HG02763 (cell line): ENCODE data around the gene TBC1D22A.

Experiments
- ATAC-seq: cut with Tn5 transposase; IDR thresholded peaks from one replicate; pipeline ENCODE4 v1.9.1; 2021; ENCODE audit warnings: mild to moderate bottlenecking, moderate library complexity; ENCODE audit not compliant: unreplicated experiment

TBC1D22A gene

GRCh38 chr22:46871826-46872225 lies 109.4 kb downstream of the TBC1D22A start:
- no peak for ATAC-seq

DNA sequence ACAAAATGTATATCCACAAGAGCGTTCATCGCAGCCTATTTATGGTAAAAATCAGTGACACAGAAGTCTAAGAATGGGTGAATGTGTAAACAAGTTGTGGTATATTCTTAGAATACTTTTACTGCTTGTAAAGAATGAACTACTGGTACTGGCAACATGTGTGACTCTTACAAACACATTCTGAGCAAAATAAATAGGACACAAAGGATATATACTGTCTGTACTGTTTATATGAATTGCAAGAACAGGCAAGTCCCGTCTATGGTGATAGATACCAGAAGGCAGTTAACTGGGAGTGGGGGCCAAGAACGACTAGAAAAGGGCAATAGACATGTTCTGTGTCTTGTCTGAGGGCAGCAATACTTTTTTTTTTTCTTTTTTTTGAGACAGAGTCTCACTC lies 112.6 kb downstream of the TBC1D22A start:
- no peak for ATAC-seq

DNA sequence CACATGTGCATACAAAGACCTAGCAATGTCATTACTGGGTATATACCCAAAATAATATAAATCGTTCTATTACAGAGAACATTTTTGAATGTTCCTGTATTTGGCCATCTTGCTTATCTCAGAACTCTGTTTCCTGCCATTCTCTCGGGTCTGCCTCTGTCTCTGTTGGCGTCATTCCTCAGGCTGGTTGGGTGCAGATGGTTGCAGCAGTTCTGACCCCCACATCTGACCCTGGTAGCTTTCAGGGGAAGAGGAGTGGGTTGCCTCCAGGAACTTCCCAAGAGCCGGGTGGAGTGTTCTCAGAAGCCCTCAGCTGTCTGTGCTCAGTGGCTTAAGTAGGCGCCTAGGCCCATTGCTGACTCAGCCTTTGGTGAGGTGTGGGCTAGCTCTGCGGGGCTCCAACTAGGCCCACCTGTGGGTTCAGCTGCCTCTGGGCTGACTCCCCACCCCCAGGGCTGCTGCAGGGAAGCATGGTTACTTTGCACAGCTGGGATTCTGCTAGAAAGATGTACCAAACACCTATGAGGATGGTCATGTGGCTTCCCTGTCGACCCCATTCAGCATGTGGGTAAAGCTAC lies 114.0 kb downstream of the TBC1D22A start:
- ATAC-seq, result no peak

DNA sequence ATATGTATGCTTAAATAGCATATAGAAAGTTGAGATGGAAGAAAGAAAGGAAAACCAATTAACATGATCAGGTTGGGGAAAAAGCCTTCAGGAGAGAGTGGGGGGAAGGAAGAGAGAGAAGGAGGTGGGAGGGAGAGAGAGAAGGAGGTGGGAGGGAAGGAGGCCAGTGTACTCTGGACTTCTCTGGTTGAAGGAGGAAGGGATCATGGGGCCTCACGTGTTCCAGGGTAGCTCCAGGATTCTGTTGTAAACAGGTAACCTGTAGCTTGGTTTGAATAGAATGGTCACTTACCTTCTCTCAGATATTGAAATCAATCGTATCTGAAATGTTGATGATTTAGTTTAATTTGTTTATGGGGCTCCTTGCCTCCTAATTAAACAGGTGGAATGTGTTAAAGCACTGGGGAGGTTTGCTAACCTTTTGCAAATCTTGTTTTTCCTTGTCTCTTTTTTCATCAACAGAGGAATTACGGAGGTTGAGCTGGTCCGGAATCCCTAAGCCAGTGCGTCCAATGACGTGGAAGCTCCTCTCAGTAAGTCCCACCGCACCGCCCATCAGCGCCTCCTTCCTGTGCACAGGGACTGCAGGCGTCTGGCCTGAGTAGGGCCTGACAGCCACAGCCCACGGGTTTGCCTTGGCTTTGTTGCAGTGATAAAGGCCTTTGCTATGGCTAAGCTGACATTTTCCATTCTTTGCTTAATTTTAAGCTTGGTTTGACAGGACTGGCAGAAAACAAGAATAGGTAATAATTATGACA lies 115.9 kb downstream of the TBC1D22A start:
- no peak for ATAC-seq

GRCh38 chr22:46879083-46879482 lies 116.6 kb downstream of the TBC1D22A start:
- ATAC-seq, result no peak

DNA sequence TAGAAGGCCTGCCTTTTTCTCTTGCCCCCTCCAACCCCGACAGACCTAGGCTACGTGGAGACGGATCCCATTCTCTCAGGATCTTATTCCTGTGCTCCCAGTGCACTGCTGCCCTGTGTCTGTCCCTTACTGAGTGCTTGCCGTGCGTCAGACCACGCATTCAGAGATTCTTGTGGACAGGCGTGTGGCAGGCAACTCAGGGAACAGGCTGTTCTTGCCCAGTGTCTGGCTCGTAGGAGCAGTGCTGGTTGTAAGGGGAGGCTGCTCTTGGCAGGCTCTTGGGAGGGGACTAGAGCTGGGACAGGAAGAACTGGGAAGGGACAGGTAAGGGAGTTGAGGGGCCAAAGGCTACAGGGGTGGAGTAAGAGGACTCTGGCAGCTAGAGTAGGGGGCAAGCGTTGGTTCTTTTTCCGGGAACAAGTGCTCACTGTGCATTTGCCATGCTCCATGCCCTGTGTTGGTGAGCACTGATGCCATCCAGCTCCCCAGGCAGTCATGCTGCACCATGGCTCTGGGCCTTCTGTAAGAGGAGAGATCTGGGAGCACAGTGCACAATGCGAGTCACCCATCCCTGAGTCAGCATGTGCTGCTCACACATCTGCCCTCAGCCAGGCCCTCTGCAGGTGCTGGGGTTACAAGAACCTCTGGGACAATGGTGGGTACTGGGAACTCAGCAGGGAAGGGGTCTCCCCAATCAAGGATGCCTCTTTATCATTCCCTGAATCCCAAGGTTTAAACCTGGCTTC lies 119.1 kb downstream of the TBC1D22A start:
- no peak for ATAC-seq

GRCh38 chr22:46883092-46883910 lies 120.9 kb downstream of the TBC1D22A start:
- ATAC-seq, result no peak

DNA sequence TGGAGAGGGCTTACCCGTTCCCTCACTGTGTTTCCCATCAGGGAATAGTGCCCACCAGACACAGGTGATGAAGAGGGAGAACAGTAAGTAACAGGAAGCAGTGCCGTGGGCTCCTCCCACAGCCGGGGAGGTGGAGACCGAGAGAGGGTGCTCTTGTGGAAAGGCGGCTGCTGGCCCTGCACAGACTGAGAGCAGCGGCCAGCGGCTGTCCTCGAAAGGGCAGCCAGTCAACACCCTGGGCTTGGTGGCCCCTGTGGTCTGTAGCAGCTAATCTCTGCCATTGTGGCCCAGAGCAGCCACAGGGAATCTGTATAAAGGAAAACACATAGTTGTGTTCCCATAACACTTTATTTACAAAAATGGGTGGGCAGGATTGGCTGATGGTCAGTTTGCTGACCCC lies 121.9 kb downstream of the TBC1D22A start:
- no peak for ATAC-seq

GRCh38 chr22:46887978-46888377 lies 125.5 kb downstream of the TBC1D22A start:
- ATAC-seq, result no peak

- ATAC-seq, result no peak
Measured at GRCh38 chr22:46890819-46891218, 128.4 kb downstream of the TBC1D22A start.

GRCh38 chr22:46891382-46891951 lies 129.0 kb downstream of the TBC1D22A start:
- no peak for ATAC-seq

DNA sequence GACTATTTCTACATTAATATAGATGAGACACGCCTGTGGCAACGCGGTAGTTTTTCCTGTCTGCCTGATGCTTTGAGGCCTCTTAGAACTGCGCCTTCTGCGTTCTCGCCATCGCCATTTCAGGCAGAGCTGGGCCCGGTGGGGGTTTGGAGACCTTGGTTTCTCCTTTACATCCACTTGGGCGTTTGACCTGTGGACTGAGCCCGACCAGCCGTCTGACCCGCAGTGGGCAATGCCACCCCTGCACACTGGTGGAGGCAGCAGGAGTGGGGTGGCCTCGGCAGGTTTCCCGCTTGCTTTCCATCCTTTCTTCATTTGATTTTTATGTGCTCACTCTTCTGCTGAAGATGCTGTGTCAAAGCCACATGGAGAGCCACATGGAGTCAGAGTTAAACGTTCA lies 130.4 kb downstream of the TBC1D22A start:
- no peak for ATAC-seq

DNA sequence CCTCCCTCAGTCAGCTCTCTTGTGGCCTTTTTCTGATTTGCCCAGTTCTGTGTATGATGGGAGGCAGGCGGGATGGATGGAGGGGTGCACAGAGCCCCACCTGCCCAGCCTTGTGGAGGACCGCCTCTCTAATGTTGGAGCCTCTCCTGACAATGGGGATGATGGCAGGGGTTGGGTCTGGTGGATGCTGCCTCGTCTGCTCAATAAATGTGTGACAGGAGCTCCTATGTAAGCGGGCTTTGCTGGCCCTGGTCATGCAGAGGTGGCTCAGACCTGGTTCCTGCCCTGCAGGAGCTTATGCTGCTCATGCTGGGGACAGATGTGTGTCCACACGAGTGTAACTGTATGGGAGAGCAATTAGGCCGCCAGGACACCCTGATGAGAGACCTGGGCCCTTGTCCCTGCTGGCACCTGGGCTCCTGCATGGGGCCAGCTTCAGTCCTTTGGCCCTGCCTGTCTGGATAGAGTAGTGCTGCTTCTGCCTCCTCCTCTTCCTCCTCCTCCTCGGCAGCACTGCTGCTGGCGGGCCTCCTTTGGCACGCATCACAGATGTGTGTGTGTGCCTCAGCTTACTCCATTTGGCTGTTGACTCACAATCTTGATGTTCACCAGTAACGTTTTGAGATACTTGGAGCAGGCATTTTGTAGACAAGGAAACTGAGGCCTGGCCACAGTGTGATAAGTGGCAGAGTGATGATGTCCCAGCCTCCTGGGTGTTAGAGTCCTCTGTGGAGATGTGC lies 131.0 kb downstream of the TBC1D22A start:
- no peak for ATAC-seq

GRCh38 chr22:46894081-46894671 lies 131.7 kb downstream of the TBC1D22A start:
- ATAC-seq, result no peak

DNA sequence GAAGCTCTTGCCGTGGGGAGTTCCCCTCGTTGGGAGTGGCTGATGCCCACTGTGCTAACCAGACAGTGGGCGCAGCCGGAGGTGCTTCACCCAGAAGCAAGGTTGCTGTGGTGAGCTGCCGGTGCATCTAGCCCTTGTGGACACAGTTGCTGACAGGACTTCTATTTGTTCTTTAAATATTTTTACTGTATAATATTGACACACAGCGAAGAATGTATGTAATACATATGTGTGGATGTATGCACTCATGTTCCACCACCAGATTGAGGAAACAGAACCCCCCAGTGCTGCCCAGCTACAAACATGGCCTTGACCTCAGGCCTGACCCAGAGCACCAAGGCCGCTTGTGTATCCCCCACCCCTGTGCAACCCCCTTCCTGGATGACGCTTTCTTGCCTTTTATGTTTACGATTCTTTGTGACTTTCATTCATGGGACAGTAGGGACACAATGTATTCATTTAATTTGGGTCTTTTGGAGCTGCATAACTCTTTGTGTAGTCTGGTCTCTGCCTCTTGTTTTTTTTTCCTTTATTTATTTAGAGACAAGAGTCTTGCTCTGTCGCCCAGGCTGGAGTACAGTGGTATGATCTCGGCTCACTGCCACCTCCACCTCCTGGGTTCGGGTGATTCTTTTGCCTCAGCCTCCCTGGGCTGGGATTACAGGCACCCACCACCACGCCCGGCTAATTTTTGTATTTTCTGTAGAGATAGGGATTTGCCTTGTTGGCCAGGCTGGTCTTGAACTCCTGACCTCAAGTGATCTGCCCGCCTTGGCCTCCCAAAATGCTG lies 132.6 kb downstream of the TBC1D22A start:
- ATAC-seq, result no peak

GRCh38 chr22:46895753-46896152 lies 133.3 kb downstream of the TBC1D22A start:
- no peak for ATAC-seq

DNA sequence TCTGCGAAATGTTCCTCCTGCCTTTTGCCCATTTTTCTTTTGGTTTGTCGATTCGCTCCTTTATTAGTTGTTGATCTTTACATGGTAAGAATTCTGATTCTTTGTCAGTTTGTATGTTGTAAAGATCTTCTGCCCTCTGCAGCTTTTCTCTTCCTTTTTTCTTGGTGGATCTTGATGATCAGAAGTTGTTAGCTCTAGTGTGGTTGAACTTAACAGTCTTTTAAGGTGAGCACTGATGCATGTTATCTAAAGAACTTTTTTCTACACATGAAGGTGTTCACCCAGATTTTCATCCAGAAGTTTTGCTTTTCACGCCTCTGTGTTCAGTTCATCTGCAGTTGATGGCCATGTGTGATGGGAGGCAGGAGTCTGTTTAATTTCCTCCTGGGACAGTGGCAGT lies 133.7 kb downstream of the TBC1D22A start:
- ATAC-seq, result no peak

GRCh38 chr22:46896568-46897245 lies 134.3 kb downstream of the TBC1D22A start:
- no peak for ATAC-seq
